Mucosa of stomach (tissue), 1 donor: ENCODE results near the gene ZC3H7B.

Experiments used
- H3K27me3 ChIP-seq: one replicate; pipeline ENCODE4 v1.7.0; 2013; ENCODE audit warnings: mild to moderate bottlenecking, low read length; ENCODE audit not compliant: control insufficient read depth, insufficient read depth
- H3K36me3 ChIP-seq: one replicate; pipeline ENCODE4 v1.7.0; 2013; ENCODE audit warnings: low read length; ENCODE audit not compliant: control insufficient read depth, insufficient read depth
- H3K4me1 ChIP-seq: one replicate; pipeline ENCODE4 v1.7.0; 2013; ENCODE audit warnings: mild to moderate bottlenecking, low read length; ENCODE audit not compliant: control insufficient read depth, insufficient read depth
- H3K4me3 ChIP-seq: one replicate; pipeline ENCODE4 v1.7.0; 2013; ENCODE audit warnings: low read length
- H3K9ac ChIP-seq: one replicate; pipeline ENCODE4 v1.7.0; 2013; ENCODE audit warnings: mild to moderate bottlenecking, low read length, moderate library complexity
- H3K9me3 ChIP-seq: one replicate; pipeline ENCODE4 v1.7.0; 2013; ENCODE audit warnings: mild to moderate bottlenecking, low read length, moderate library complexity; ENCODE audit not compliant: control insufficient read depth
- donor health status: Pancreatic carcinoma.

The ZC3H7B gene

DNA sequence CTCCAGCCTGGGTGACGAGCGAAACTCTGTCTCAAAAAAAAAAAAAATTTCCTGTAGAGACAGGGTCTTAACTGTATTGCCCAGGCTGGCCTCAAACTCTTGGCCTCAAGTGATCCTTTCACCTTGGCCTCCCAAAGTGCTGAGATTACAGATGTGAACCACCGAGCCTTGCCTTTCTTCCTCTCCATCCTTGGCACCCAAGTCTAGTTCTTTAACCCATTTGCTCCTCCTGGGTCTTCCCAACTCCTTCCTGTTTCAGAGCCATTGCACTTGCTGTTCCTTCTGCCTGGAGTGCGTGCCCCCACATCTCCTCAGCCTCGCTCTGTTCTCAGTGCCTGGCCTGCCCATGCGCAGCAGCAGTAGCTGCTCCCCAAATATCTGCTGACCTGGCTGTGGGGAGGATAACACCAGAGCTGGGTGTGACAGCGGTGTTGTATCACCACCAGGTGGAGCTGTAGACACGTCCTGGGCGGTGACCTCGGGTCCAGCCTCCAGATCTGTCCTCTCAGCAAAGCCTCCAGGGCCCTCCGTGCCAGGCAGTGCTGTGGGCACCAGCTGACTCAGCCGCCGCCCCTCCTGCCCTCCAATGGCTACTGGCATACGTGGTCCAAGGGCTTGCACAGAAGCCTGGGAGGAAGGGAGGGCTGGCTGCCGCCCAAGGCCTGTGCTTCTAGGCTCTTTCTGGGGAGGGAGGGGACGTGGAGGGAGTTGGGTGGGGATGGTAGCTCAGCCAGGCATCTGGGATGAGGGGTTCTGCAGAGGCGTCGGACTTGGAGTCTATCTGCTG is 102.4 kb downstream of the ZC3H7B start:
- no peaks in the 10 kb centered on the region for H3K9me3 ChIP-seq
- H3K9ac ChIP-seq: no peak overlapping the region
- no peak overlapping the region for H3K4me3 ChIP-seq
- H3K36me3 ChIP-seq: no peaks in the 10 kb centered on the region
- H3K27me3 ChIP-seq: no peaks in the 10 kb centered on the region
- peaks cover 19% of the 10 kb centered on the region for H3K4me1 ChIP-seq

DNA sequence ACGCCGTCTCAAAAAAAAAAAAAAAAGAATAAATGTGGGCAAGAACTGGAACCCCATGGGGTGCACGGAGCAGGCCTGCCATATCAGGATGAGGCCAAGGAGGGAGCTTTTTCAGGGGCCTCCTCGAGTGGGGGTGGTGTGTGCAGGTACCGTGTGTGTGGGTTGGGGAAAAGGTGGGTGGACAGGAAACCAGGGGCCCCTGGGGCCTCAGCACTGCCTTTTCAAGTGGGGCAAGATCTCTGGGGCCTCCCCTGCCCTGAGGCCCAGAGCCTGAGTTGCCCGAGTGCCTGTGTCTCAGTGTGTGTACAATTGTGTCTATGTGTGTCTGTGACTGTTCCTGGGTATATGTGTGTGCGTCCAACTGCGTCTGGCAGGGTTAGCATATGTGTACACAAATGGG is 104.3 kb downstream of the ZC3H7B start:
- no peaks in the 10 kb centered on the region for H3K36me3 ChIP-seq
- no peak overlapping the region for H3K9ac ChIP-seq
- H3K4me3 ChIP-seq: no peak overlapping the region
- H3K9me3 ChIP-seq: no peaks in the 10 kb centered on the region
- peaks cover 19% of the 10 kb centered on the region for H3K4me1 ChIP-seq
- no peaks in the 10 kb centered on the region for H3K27me3 ChIP-seq

GRCh38 chr22:41406410-41406809 is 105.1 kb downstream of the ZC3H7B start:
- Histone ChIP-seq H3K36me3 (no peaks in the 10 kb centered on the region), H3K9me3 (no peaks in the 10 kb centered on the region), H3K27me3 (no peaks in the 10 kb centered on the region), H3K4me1 (peaks cover 25% of the 10 kb centered on the region), H3K4me3 (no peak overlapping the region), H3K9ac (no peak overlapping the region)

GRCh38 chr22:41407433-41407832 is 106.1 kb downstream of the ZC3H7B start:
- peaks cover 20% of the 10 kb centered on the region for H3K4me1 ChIP-seq
- no peak overlapping the region for H3K4me3 ChIP-seq
- H3K9me3 ChIP-seq: no peaks in the 10 kb centered on the region
- no peaks in the 10 kb centered on the region for H3K27me3 ChIP-seq
- no peaks in the 10 kb centered on the region for H3K36me3 ChIP-seq
- no peak overlapping the region for H3K9ac ChIP-seq

GRCh38 chr22:41408665-41409064 is 107.3 kb downstream of the ZC3H7B start:
- H3K4me1 ChIP-seq: peaks cover 22% of the 10 kb centered on the region

More at GRCh38 chr22:41408665-41409064, 107.3 kb downstream of the ZC3H7B start:
- Histone ChIP-seq H3K9ac (no peak overlapping the region), H3K36me3 (no peaks in the 10 kb centered on the region), H3K27me3 (no peaks in the 10 kb centered on the region), H3K9me3 (no peaks in the 10 kb centered on the region), H3K4me3 (no peak overlapping the region)
